IPS-20b (cell line): ENCODE measurements around the gene MRAP2.
"Not testable (repeated sequence)": the region's sequence is repeated elsewhere in the genome, so short reads cannot be mapped to it uniquely, and the experiment has no call there.

Source experiments
- H3K27ac ChIP-seq: one replicate; pipeline ENCODE4 v1.5.1; 2013; ENCODE audit warnings: low read length
- H3K27me3 ChIP-seq: 2 replicates; pipeline ENCODE4 v1.6.1; 2013; ENCODE audit warnings: mild to moderate bottlenecking, low read length, inconsistent platforms; ENCODE audit not compliant: insufficient read depth
- H3K36me3 ChIP-seq: 2 replicates; pipeline ENCODE4 v1.6.1; 2013; ENCODE audit warnings: low read depth, mild to moderate bottlenecking, inconsistent platforms, low read length, moderate library complexity; ENCODE audit not compliant: insufficient read depth
- H3K4me1 ChIP-seq: 2 replicates; pipeline ENCODE4 v1.6.1; 2013; ENCODE audit warnings: mild to moderate bottlenecking, control low read depth, inconsistent platforms, low read length, moderate library complexity; ENCODE audit not compliant: insufficient read depth
- H3K4me3 ChIP-seq: 2 replicates; pipeline ENCODE4 v1.5.1; 2013; ENCODE audit warnings: mild to moderate bottlenecking, low read length, inconsistent platforms
- H3K9ac ChIP-seq: 2 replicates; pipeline ENCODE4 v1.6.1; 2013; ENCODE audit warnings: low read depth, mild to moderate bottlenecking, inconsistent platforms, low read length, moderate library complexity
- H3K9me3 ChIP-seq: 2 replicates; pipeline ENCODE4 v1.6.1; 2013; ENCODE audit warnings: mild to moderate bottlenecking, low read depth, low read length, inconsistent platforms; ENCODE audit not compliant: insufficient read depth

MRAP2 gene

DNA sequence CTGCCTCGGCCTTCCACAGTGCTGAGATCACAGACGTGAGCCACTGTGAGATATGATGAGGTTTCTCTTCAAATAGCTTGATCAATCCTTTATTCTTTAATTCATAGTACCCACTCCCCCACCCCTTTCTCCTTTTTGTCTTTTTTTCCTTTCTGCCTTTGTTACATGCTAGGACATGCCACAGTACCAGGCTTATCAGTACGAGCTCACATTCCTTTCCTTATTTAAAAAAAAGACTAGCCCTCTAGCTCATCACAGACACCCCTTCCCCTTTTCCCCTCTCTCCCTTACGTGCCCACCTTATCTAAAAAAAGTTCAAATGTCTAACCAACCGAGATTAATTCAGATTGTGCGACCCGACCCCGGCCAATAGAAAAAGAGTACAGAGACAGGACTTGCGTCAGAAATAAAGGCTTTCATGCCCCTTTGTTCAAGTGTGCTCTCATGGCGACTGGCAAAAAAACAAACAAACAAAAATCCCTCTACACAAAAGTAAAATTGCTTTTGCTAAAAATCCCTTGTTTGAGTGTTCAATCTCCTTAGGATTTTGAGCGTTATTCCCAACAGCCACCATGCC lies 49.2 kb downstream of the MRAP2 start:
- no peaks in the 10 kb centered on the region for H3K27me3 ChIP-seq
- H3K9me3 ChIP-seq, result no peaks in the 10 kb centered on the region
- peak overlapping the region; percentile 39; the same call in 1 of the 2 replicates for H3K9ac ChIP-seq
- peak overlapping the region; percentile 39 for H3K27ac ChIP-seq
- no peaks in the 10 kb centered on the region for H3K36me3 ChIP-seq
- peaks cover 28% of the 10 kb centered on the region; the same call in 1 of the 2 replicates for H3K4me1 ChIP-seq
- H3K4me3 ChIP-seq, result no peak overlapping the region

DNA sequence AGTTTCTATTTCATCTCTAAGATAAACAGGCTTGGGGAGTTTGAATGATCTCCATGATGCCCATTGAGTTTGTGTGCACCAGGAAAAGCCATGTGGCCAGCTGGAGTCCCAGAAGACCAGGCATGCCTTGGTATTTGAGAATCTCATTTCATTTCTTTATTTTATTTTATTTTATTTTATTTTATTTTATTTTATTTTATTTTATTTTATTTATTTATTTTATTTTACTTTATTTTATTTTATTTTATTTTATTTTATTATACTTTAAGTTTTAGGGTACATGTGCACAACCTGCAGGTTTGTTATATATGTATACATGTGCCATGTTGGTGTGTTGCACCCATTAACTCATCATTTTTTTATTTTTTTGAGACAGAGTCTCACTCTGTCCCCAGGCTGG lies 51.1 kb downstream of the MRAP2 start:
- not testable (repeated sequence) for H3K9me3 ChIP-seq, H3K36me3 ChIP-seq, H3K27me3 ChIP-seq, H3K27ac ChIP-seq, H3K9ac ChIP-seq, H3K4me3 ChIP-seq
- H3K4me1 ChIP-seq, result peaks cover 42% of the 10 kb centered on the region

DNA sequence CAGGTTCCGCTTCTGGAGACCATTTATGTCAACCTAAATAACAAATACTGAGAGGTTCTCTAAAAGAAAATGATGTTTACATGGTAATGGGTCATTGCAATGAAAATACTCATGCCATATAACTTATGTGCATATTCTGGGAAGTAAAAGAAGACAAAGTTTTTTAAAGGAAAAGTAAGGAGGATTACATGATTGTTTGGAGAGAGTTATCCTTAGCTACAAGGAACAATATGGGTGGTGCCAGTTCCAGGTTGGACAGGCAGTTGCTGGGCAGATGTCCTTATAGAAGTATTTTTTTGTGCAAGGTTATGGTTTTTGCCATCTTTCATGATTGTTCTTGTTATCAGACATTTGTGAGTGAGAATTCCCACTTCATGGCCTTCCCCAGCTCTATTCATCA lies 52.5 kb downstream of the MRAP2 start:
- Histone ChIP-seq H3K36me3 (no peaks in the 10 kb centered on the region), H3K27me3 (no peaks in the 10 kb centered on the region), H3K4me1 (peaks cover 42% of the 10 kb centered on the region), H3K9me3 (no peaks in the 10 kb centered on the region), H3K27ac (no peak overlapping the region), H3K9ac (no peak overlapping the region), H3K4me3 (no peak overlapping the region)

DNA sequence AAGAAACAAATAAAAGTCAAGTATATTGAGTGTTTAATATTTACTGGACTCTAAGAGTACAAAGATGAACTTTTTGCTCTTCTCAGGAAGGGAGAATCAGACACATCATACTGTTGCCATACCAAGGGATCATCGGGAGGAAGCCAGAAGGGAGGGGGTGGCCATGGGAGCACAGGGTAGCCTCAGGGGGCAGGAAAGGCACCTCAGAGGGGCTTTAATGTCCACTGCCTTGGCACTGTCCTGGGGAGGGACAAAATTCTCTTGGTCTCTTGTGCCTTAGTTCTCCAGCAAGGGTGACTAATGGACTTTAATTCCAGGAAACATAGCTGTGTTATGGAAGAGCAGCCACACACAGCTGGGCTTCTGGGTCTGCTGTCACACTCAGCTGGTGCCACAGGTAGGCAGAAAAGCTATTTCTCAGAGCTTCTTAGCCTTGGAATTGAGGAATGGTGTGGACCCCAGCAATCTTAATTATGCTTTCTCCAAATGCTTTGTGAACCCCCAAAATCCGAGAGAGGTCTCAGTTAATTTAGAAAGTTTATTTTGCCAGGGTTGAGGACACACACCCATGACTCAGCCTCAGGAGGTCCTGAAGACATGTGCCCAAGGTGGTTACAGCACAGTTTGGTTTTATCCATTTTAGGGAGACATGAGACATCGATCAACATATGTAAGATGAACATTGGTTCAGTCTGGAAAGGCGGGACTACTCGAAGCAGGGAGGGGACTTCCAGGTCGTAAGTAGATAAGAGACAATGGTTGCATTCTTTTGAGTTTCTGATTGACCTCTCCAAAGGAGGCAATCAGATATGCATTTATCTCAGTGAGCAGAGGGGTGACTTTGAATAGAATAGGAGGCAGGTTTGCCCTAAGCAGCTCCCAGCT lies 53.2 kb downstream of the MRAP2 start:
- H3K9me3 ChIP-seq, result no peaks in the 10 kb centered on the region
- no peak overlapping the region for H3K9ac ChIP-seq
- no peak overlapping the region for H3K4me3 ChIP-seq
- H3K4me1 ChIP-seq, result peaks cover 42% of the 10 kb centered on the region
- no peak overlapping the region for H3K27ac ChIP-seq
- H3K36me3 ChIP-seq, result no peaks in the 10 kb centered on the region
- H3K27me3 ChIP-seq, result no peaks in the 10 kb centered on the region

DNA sequence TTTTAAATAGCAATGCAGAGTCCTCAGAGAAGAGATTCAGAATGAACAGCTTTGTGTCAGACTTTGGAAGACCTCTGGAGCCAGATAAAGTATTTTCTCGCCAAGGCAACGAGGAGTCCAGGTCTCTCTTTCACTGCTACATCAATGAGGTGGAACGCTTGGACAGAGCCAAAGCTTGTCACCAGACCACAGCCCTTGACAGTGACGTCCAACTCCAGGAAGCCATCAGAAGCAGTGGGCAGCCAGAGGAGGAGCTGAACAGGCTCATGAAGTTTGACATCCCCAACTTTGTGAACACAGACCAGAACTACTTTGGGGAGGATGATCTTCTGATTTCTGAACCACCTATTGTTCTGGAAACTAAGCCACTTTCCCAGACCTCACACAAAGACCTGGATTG lies 55.5 kb downstream of the MRAP2 start:
- Histone ChIP-seq H3K9me3 (no peaks in the 10 kb centered on the region), H3K9ac (no peak overlapping the region), H3K4me3 (no peak overlapping the region), H3K36me3 (no peaks in the 10 kb centered on the region), H3K27ac (no peak overlapping the region), H3K4me1 (peaks cover 33% of the 10 kb centered on the region), H3K27me3 (no peaks in the 10 kb centered on the region)

DNA sequence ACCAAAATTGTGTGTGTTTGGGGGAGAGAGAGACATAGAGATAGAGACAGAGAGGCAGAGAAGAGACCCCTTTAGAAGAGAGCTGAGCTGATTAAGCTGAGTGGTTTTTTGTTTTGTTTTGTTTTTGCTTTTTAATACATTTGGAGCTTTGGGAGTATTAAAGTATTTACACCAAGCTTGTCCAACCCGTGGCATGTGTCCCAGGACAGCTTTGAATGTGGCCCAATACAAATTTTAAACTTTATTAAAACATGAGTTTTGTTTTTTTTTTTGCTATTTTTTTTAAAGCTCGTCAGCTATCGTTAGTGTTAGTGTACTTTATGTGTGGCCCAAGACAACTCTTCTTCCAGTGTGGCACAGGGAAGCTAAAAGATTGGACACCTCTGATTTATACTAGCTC lies 56.0 kb downstream of the MRAP2 start:
- H3K36me3 ChIP-seq, result no peaks in the 10 kb centered on the region
- no peak overlapping the region for H3K27ac ChIP-seq
- no peaks in the 10 kb centered on the region for H3K9me3 ChIP-seq
- no peaks in the 10 kb centered on the region for H3K27me3 ChIP-seq
- no peak overlapping the region for H3K4me3 ChIP-seq
- peaks cover 34% of the 10 kb centered on the region for H3K4me1 ChIP-seq
- no peak overlapping the region for H3K9ac ChIP-seq

DNA sequence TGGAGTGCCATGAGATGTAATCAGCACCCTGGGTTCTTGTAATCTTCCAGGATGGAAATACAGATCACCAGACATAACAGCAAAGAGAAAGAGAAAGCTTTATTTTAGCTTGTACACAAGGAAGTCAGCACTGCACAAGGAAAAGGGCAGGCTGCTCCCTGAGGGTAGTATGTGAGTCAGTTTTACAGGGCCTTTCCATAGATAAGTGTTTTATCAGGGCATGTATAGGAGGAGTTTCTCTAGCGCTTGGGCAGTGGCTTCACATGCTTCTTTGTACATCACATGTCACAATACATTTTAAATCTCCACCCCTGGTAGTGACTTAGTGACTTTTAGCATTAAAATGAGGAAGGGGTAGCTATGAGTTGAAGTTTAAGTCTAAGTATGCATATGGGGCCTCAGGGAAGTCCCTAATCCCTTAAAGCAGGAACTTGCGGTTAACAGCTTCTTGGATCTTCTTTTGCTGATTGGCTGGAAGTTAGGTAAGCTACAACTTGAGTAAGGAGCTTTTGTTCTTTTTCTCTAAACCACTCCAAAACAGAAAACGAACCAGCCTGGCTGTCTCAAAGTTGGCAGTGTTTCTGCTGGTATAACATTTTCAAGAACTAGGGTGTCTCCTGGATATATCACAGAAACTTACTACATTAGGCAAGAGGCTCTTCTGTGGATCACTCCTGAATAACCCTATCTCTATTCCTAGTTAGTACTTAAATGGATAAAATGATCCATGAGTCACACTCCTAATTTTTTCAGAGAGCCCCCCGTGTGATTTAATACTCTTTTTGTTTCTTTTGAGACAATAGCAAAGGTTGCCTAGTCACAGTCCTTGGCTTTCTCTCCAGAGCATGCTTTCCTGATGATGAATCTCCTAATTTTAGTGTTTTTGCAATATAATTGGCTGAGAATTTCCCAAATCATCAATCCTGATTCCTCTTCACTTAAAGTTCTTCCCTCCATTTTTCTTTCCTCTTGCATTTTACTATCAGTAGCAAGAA lies 60.2 kb downstream of the MRAP2 start:
- Histone ChIP-seq H3K36me3 (no peaks in the 10 kb centered on the region), H3K9ac (no peak overlapping the region), H3K4me3 (no peak overlapping the region), H3K4me1 (peaks cover 11% of the 10 kb centered on the region), H3K27me3 (no peaks in the 10 kb centered on the region), H3K27ac (no peak overlapping the region), H3K9me3 (no peaks in the 10 kb centered on the region)

DNA sequence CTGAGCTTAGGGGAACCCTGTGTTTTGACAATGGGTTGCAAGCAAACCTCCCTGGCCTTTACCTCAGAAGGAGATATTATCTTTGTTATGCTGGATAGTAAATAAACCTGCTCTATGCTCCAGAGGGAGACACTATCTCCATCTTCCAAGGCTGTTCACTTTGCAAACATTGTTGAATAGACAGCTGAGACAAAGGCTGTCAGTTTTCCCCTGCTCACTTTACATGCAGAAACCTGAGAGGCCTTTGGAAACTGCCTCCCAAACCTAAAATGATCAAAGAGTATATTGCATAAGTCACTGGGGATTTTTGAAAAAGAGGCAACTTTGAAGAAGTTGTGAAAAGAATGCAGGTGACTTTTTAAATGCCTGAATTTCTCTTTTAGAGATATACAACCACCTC lies 61.6 kb downstream of the MRAP2 start:
- no peak overlapping the region for H3K9ac ChIP-seq

DNA sequence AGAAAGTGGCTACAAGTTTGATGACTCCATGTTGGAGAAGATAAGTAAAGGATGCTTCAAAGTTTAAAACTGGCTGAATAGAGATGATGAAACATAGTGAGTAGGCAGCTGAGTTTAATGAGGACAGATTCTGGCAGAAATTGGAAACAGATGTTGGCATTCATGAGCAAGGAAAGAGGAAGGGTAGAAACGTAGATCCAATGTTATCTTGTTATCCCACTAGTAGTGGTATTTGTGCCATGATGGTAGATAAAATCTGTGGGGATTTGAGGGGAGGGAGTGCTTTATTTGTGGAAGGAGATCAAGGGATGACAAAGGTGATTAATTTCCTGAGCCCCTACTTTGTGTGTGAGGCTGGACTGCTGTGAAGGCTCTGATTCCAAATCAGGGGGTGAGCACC lies 69.5 kb downstream of the MRAP2 start:
- H3K27me3 ChIP-seq, result no peaks in the 10 kb centered on the region
- no peaks in the 10 kb centered on the region for H3K4me1 ChIP-seq
- H3K9ac ChIP-seq, result no peak overlapping the region
- H3K27ac ChIP-seq, result no peak overlapping the region
- H3K36me3 ChIP-seq, result no peaks in the 10 kb centered on the region
- H3K4me3 ChIP-seq, result no peak overlapping the region
- peaks cover 3% of the 10 kb centered on the region; the same call in 1 of the 2 replicates for H3K9me3 ChIP-seq

More for the DNA sequence above, 61.6 kb downstream of the MRAP2 start:
- H3K4me1 ChIP-seq, result 0 out of 2 replicates have a peak, but pooled peaks cover 5% of the 10 kb centered on the region
- H3K27ac ChIP-seq, result no peak overlapping the region
- H3K4me3 ChIP-seq, result no peak overlapping the region
- H3K9me3 ChIP-seq, result no peaks in the 10 kb centered on the region
- H3K36me3 ChIP-seq, result no peaks in the 10 kb centered on the region
- no peaks in the 10 kb centered on the region for H3K27me3 ChIP-seq

DNA sequence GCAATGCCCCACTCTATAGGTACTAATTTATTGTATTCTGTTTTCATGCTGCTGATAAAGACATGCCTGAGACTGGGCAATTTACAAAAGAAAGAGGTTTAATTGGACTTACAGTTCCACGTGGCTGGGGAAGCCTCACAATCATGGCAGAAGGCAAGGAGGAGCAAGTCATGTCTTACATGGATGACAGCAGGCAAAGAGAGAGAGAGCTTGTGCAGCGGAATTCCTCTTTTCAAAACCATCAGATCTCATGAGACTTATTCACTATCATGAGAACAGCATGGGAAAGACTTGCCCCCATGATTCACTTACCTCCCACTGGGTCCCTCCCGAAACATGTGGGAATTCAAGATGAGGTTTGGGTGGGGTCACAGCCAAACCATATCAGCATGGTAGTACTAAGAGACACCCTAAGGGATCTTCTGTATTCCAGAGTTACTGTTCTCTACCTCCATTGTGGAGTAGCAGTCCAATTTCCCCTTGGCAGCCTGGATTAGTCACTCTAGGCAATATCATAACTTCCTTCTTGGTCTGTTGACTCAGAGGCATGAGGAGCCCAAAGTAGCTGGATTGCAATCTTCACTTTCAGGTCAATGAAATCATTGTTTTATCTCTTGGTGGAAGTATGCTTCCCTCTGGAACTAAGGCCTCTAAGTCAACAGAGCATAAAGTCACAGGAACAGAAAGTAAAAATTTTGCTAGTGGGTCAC lies 71.8 kb downstream of the MRAP2 start:
- not testable (repeated sequence) for H3K9me3 ChIP-seq, H3K4me1 ChIP-seq, H3K4me3 ChIP-seq, H3K27ac ChIP-seq, H3K27me3 ChIP-seq, H3K9ac ChIP-seq, H3K36me3 ChIP-seq

DNA sequence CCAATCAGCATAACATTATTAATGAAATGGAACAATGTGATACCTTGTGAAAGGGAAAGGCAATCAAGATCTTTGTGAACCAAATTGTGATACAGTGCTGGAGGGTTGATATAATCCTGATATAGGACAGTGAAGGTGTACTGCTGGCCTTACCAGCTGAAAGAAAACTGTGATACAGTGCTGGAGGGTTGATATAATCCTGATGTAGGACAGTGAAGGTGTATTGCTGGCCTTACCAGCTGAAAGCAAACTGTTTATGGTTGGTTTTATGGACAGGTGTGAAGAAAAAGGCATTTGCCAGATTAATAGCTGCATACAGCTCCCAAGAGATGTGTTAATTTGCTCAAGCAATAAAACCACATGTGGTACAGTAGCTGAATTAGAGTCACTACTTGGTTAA lies 73.9 kb downstream of the MRAP2 start:
- Histone ChIP-seq H3K27me3 (no peaks in the 10 kb centered on the region), H3K9me3 (peaks cover 3% of the 10 kb centered on the region; the same call in 1 of the 2 replicates), H3K9ac (no peak overlapping the region), H3K36me3 (no peaks in the 10 kb centered on the region), H3K27ac (no peak overlapping the region), H3K4me1 (no peaks in the 10 kb centered on the region), H3K4me3 (no peak overlapping the region)
